SK-N-MC (cell line): ENCODE measurements around the gene HLF.

ENCODE experiments used
- EZH2 ChIP-seq: fragments of 200-600 bp; sonication (generic); IDR thresholded peaks from one replicate; pipeline ENCODE4 v1.6.1; 2017; ENCODE audit warnings: antibody characterized with exemption
- FOXP2 ChIP-seq: optimal IDR thresholded peaks from 2 replicates; pipeline ENCODE3; 2011; ENCODE audit warnings: mild to moderate bottlenecking, moderate library complexity; ENCODE audit not compliant: insufficient read depth; ENCODE audit errors: extremely low read length, control extremely low read depth

DNA sequence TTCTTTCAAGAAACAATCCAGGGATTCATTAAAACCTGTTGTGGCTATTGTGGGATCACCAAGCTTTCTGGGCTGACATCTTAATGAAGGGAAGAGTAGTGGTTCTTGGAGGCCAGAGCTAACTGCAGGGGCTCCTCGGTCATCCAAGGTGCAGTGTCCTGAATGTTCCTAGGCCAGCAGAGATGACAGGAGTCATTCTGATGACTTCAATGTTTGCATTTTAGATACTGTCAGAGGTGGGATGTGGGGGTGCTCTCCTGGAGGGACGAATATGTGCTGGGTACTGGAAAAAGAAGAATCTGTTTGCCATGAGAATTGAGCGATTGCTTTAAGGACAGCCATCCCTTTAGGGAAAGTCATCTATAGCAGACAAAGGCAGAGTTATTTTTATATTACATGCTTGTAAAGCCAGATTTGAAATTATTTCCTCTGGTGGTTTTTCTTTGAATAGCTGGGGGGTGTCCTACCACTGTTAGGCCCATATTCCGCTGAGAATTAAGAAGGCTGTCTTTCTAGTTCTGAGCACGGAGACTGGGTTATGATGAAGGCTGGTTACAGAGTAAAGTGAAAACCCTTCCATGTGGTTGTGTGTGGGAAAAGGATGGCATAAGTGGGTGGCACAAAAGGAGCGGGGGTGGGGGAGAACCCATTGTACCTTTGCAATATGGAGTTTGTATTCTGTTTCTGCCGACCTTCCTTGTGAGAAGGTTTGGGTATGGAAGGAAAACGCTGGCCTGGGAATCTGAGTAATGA is 7.4 kb downstream of the HLF start:
- TF ChIP-seq EZH2 (no peak), FOXP2 (no peak)
